Measurements from ENCODE around the gene TCF12. TPM values are rescaled to one million over a fixed set of nuclear protein-coding genes. Genes with fewer than 3 reads are reported as not detected.

TCF12 gene
- total RNA-seq, 1 experiment from 2014 or later = 189 TPM

DNA sequence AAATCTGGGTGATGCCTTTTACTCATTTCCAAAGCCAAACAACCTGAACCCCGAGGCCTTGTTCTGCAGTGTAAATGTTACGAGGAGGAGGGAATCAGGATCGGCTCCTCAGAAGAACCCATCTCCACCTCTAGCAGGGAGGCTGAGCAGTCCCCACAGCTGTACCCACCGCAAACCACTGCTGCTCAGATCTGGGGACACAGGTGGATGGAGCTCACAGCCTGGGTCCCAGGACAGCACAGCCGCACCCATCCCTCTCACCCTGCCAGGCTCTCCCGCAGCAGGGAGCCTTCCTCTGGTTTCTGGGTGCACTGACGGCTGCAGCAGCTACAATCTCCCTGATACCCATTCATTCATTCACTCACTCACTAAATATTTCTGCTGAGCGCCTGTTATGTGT, 413.9 kb downstream of the TCF12 start:
- H3K4me3 ChIP-seq (ENCODE audit: low read length) = no peak overlapping the region
- H3K9ac ChIP-seq (ENCODE audit: low read length) = no peak overlapping the region
- no peaks in the 10 kb centered on the region for H3K36me3 ChIP-seq (ENCODE audit: insufficient read depth, low read length)
- no peaks in the 10 kb centered on the region for H3K27me3 ChIP-seq (ENCODE audit: low read length)
- H3K27ac ChIP-seq (ENCODE audit: low read length) = no peak overlapping the region
- no peak overlapping the region for H3K4me2 ChIP-seq (ENCODE audit: low read depth, low read length, poor library complexity, severe bottlenecking)
- no peaks in the 10 kb centered on the region for H4K20me1 ChIP-seq (ENCODE audit: insufficient read depth, low read depth, low read length)
- H3K9me2 ChIP-seq (replicated peaks; ENCODE audit: insufficient read depth, low read length) = no peaks in the 10 kb centered on the region
- H3K4me1 ChIP-seq (ENCODE audit: low read length) = no peaks in the 10 kb centered on the region
- H3K79me2 ChIP-seq (ENCODE audit: low read length) = no peaks in the 10 kb centered on the region
- H2AFZ ChIP-seq (ENCODE audit: low read length) = no peak overlapping the region
- no peaks in the 10 kb centered on the region for H3K9me3 ChIP-seq (ENCODE audit: low read length)
- DNase-seq = no peak

DNA sequence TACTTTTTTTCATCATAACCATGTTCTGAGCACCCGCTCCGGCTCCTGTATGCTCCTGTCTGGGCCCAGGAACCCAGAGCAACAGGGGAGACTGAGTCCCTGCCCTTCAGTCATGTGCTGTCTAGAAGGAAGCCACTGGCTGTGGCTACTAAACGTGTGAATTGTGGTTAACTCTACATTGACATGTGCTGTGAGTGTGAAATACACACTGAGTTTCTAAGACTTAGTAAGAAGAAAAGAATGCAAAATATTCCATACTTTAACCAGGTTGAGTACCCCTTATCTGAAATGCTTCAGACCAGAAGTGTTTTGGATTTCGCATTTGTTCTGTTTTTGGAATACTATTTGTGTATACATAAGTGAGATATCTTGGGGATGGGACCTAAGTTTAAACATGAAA, 415.0 kb downstream of the TCF12 start:
- no peak overlapping the region for H3K27ac ChIP-seq (ENCODE audit: low read length)
- H3K36me3 ChIP-seq (ENCODE audit: insufficient read depth, low read length) = no peaks in the 10 kb centered on the region
- no peaks in the 10 kb centered on the region for H3K27me3 ChIP-seq (ENCODE audit: low read length)
- DNase-seq = no peak
- H2AFZ ChIP-seq (ENCODE audit: low read length) = no peak overlapping the region
- H3K9me2 ChIP-seq (replicated peaks; ENCODE audit: insufficient read depth, low read length) = no peaks in the 10 kb centered on the region
- H4K20me1 ChIP-seq (ENCODE audit: insufficient read depth, low read depth, low read length) = no peaks in the 10 kb centered on the region
- no peak overlapping the region for H3K9ac ChIP-seq (ENCODE audit: low read length)
- H3K4me2 ChIP-seq (ENCODE audit: low read depth, low read length, poor library complexity, severe bottlenecking) = no peak overlapping the region
- no peaks in the 10 kb centered on the region for H3K4me1 ChIP-seq (ENCODE audit: low read length)
- H3K79me2 ChIP-seq (ENCODE audit: low read length) = no peaks in the 10 kb centered on the region
- H3K9me3 ChIP-seq (ENCODE audit: low read length) = no peaks in the 10 kb centered on the region
- H3K4me3 ChIP-seq (ENCODE audit: low read length) = no peak overlapping the region

- no peaks in the 10 kb centered on the region for H4K20me1 ChIP-seq (ENCODE audit: insufficient read depth, low read depth, low read length)
- H3K9ac ChIP-seq (ENCODE audit: low read length) = no peak overlapping the region
- H2AFZ ChIP-seq (ENCODE audit: low read length) = no peak overlapping the region
- H3K4me2 ChIP-seq (ENCODE audit: low read depth, low read length, poor library complexity, severe bottlenecking) = no peak overlapping the region
- no peak overlapping the region for H3K27ac ChIP-seq (ENCODE audit: low read length)
- H3K36me3 ChIP-seq (ENCODE audit: insufficient read depth, low read length) = no peaks in the 10 kb centered on the region
- H3K4me1 ChIP-seq (ENCODE audit: low read length) = no peaks in the 10 kb centered on the region
- no peaks in the 10 kb centered on the region for H3K79me2 ChIP-seq (ENCODE audit: low read length)
- no peaks in the 10 kb centered on the region for H3K9me3 ChIP-seq (ENCODE audit: low read length)
- H3K4me3 ChIP-seq (ENCODE audit: low read length) = no peak overlapping the region
- H3K27me3 ChIP-seq (ENCODE audit: low read length) = no peaks in the 10 kb centered on the region
- no peak for DNase-seq
- no peaks in the 10 kb centered on the region for H3K9me2 ChIP-seq (replicated peaks; ENCODE audit: insufficient read depth, low read length)
These were observed 415.8 kb downstream of the TCF12 start for GRCh38 chr15:57334257-57334656.

GRCh38 chr15:57335293-57335715, 416.9 kb downstream of the TCF12 start:
- DNase-seq = no peak
- H3K4me2 ChIP-seq (ENCODE audit: low read depth, low read length, poor library complexity, severe bottlenecking) = no peak overlapping the region
- no peak overlapping the region for H2AFZ ChIP-seq (ENCODE audit: low read length)
- H3K4me1 ChIP-seq (ENCODE audit: low read length) = no peaks in the 10 kb centered on the region
- no peak overlapping the region for H3K9ac ChIP-seq (ENCODE audit: low read length)
- H3K4me3 ChIP-seq (ENCODE audit: low read length) = no peak overlapping the region
- H3K9me3 ChIP-seq (ENCODE audit: low read length) = no peaks in the 10 kb centered on the region
- H3K27ac ChIP-seq (ENCODE audit: low read length) = no peak overlapping the region
- H3K27me3 ChIP-seq (ENCODE audit: low read length) = no peaks in the 10 kb centered on the region
- no peaks in the 10 kb centered on the region for H3K36me3 ChIP-seq (ENCODE audit: insufficient read depth, low read length)
- no peaks in the 10 kb centered on the region for H3K9me2 ChIP-seq (replicated peaks; ENCODE audit: insufficient read depth, low read length)
- H3K79me2 ChIP-seq (ENCODE audit: low read length) = no peaks in the 10 kb centered on the region
- no peaks in the 10 kb centered on the region for H4K20me1 ChIP-seq (ENCODE audit: insufficient read depth, low read depth, low read length)

GRCh38 chr15:57335719-57336118, 417.3 kb downstream of the TCF12 start:
- Histone ChIP-seq H4K20me1 (ENCODE audit: insufficient read depth, low read depth, low read length) (no peaks in the 10 kb centered on the region), H3K9me3 (ENCODE audit: low read length) (no peaks in the 10 kb centered on the region), H3K27ac (ENCODE audit: low read length) (no peak overlapping the region), H3K27me3 (ENCODE audit: low read length) (no peaks in the 10 kb centered on the region), H3K4me2 (ENCODE audit: low read depth, low read length, poor library complexity, severe bottlenecking) (no peak overlapping the region), H3K9me2 (replicated peaks; ENCODE audit: insufficient read depth, low read length) (no peaks in the 10 kb centered on the region), H3K9ac (ENCODE audit: low read length) (no peak overlapping the region), H3K4me3 (ENCODE audit: low read length) (no peak overlapping the region), H3K36me3 (ENCODE audit: insufficient read depth, low read length) (no peaks in the 10 kb centered on the region), H2AFZ (ENCODE audit: low read length) (no peak overlapping the region), H3K79me2 (ENCODE audit: low read length) (no peaks in the 10 kb centered on the region), H3K4me1 (ENCODE audit: low read length) (no peaks in the 10 kb centered on the region)
- no peak for DNase-seq

DNA sequence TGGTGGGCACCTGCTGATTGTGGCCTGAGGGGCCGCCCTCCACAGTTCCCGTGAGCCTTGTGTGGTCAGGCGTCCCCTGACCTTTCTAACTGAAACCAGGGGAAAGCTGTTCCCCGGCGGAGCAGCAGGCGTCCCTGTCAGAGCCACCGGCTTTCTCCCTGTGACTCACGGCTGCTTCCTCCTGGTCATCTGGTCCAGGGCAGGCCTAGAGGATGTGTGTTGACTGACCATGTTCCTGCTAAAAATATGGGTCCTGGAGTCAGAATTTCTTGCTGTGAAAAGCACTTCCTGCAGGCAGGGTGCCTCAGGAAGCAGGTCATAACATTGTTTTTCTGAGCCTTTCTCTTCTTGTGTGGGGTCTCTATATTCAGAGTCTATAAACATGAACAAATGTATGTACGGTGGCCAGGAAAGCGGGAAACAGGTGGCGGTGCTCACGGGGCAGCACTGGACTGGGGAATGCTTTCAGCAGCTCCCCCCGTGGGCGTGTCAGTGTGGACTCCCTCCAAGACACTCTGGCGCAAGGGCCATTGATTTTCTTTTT, 419.5 kb downstream of the TCF12 start:
- Histone ChIP-seq H3K9me3 (ENCODE audit: low read length) (no peaks in the 10 kb centered on the region), H3K27me3 (ENCODE audit: low read length) (no peaks in the 10 kb centered on the region), H3K27ac (ENCODE audit: low read length) (no peak overlapping the region), H3K4me2 (ENCODE audit: low read depth, low read length, poor library complexity, severe bottlenecking) (no peak overlapping the region), H3K79me2 (ENCODE audit: low read length) (no peaks in the 10 kb centered on the region), H3K9me2 (replicated peaks; ENCODE audit: insufficient read depth, low read length) (no peaks in the 10 kb centered on the region), H3K9ac (ENCODE audit: low read length) (no peak overlapping the region), H4K20me1 (ENCODE audit: insufficient read depth, low read depth, low read length) (no peaks in the 10 kb centered on the region), H3K36me3 (ENCODE audit: insufficient read depth, low read length) (no peaks in the 10 kb centered on the region), H2AFZ (ENCODE audit: low read length) (no peak overlapping the region), H3K4me1 (ENCODE audit: low read length) (no peaks in the 10 kb centered on the region), H3K4me3 (ENCODE audit: low read length) (no peak overlapping the region)
- DNase-seq = no peak

DNA sequence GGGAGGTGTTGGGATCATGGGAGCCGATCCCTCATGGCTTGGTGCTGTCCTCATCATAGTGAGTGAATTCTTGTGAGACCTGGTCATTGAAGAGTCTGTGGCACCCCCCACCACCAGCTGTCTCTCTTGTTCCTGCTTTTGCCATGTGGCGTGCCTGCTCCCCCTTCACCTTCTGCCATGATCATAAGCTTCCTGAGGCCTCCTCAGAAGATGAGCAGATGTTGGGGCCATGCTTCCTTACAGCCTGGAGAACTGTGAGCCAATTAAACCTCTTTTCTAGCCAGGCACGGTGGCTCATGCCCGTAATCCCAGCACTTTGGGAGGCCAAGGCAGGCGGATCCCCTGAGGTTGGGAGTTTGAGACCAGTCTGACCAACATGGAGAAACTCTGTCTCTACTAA, 420.9 kb downstream of the TCF12 start:
- no peaks in the 10 kb centered on the region for H3K36me3 ChIP-seq (ENCODE audit: insufficient read depth, low read length)
- H3K4me2 ChIP-seq (ENCODE audit: low read depth, low read length, poor library complexity, severe bottlenecking) = no peak overlapping the region
- no peaks in the 10 kb centered on the region for H4K20me1 ChIP-seq (ENCODE audit: insufficient read depth, low read depth, low read length)
- no peaks in the 10 kb centered on the region for H3K79me2 ChIP-seq (ENCODE audit: low read length)
- no peak for DNase-seq
- no peak overlapping the region for H3K27ac ChIP-seq (ENCODE audit: low read length)
- no peak overlapping the region for H2AFZ ChIP-seq (ENCODE audit: low read length)
- H3K9me2 ChIP-seq (replicated peaks; ENCODE audit: insufficient read depth, low read length) = no peaks in the 10 kb centered on the region
- no peaks in the 10 kb centered on the region for H3K4me1 ChIP-seq (ENCODE audit: low read length)
- H3K4me3 ChIP-seq (ENCODE audit: low read length) = no peak overlapping the region
- no peaks in the 10 kb centered on the region for H3K27me3 ChIP-seq (ENCODE audit: low read length)
- H3K9ac ChIP-seq (ENCODE audit: low read length) = no peak overlapping the region
- no peaks in the 10 kb centered on the region for H3K9me3 ChIP-seq (ENCODE audit: low read length)
